Naive thymus-derived CD4-positive, alpha-beta T cell (primary cell): ENCODE results near the gene SIRT7. TPM values are rescaled to one million over a fixed set of nuclear protein-coding genes. Genes with fewer than 3 reads are reported as not detected.

Experiments
- ATAC-seq: fragments of 150-1000 bp; cut with Tn5 transposase; 2 replicates; pipeline ENCODE4 v1.10.0; 2021; ENCODE audit warnings: mild to moderate bottlenecking, moderate library complexity
- CTCF ChIA-PET: fragments of 350-600 bp; sonication (Branson Sonifier 250); formaldehyde crosslinking; loops from one replicate; lab custom pipeline; 2021; ENCODE audit warnings: antibody characterized with exemption; lab: Charles Lee
- POLR2A ChIA-PET: fragments of 350-600 bp; sonication (Branson Sonifier 250); formaldehyde crosslinking; loops from one replicate; lab custom pipeline; 2021; ENCODE audit warnings: antibody characterized with exemption, inconsistent platforms; lab: Charles Lee
- DNase-seq, 9 donors: peaks; one replicate each; pipeline versions ENCODE4 v3.0.0 to v3.0.0-alpha.2; 2020 to 2022; ENCODE audit warnings: mixed read lengths in 1 of 9
- H3K27ac ChIP-seq: one replicate; pipeline ENCODE4 v1.7.0; 2013; ENCODE audit warnings: mild to moderate bottlenecking, low read depth, low read length, moderate library complexity
- H3K27me3 ChIP-seq, 2 donors: one replicate each; pipeline ENCODE4 v1.7.0; 2013; ENCODE audit warnings: low read length in 2 of 2, mild to moderate bottlenecking in 2 of 2, moderate library complexity in 2 of 2; ENCODE audit not compliant: control insufficient read depth in 2 of 2, insufficient read depth in 2 of 2
- H3K36me3 ChIP-seq, 3 experiments: 1 replicate in 2 of 3; 2 replicates in 1 of 3; pipeline ENCODE4 v1.7.0; 2013; ENCODE audit warnings: low read length in 3 of 3, mild to moderate bottlenecking in 3 of 3, moderate library complexity in 1 of 3; ENCODE audit not compliant: insufficient read depth in 3 of 3, control insufficient read depth in 2 of 3
- H3K4me1 ChIP-seq, 2 donors: one replicate each; pipeline ENCODE4 v1.7.0; 2013; ENCODE audit warnings: low read length in 2 of 2, mild to moderate bottlenecking in 2 of 2, moderate library complexity in 1 of 2; ENCODE audit not compliant: control insufficient read depth in 2 of 2, insufficient read depth in 2 of 2
- H3K4me3 ChIP-seq: 2 replicates; pipeline ENCODE4 v1.7.0; 2013; ENCODE audit warnings: mild to moderate bottlenecking, low read length
- H3K9me3 ChIP-seq, 3 experiments: 1 replicate in 2 of 3; 2 replicates in 1 of 3; pipeline ENCODE4 v1.7.0; 2013; ENCODE audit warnings: low read length in 3 of 3; ENCODE audit not compliant: control insufficient read depth in 2 of 3
- H3K27ac Mint-ChIP-seq, 9 donors: one replicate each; pipeline ENCODE4 v1.8.0; 2020 to 2022; ENCODE audit warnings: mixed read lengths in 9 of 9, mild to moderate bottlenecking in 8 of 9, moderate library complexity in 5 of 9, inconsistent platforms in 2 of 9
- H3K27me3 Mint-ChIP-seq, 5 donors: one replicate each; pipeline ENCODE4 v1.8.0; 2021 to 2022; ENCODE audit warnings: mixed read lengths in 5 of 5, mild to moderate bottlenecking in 1 of 5
- H3K36me3 Mint-ChIP-seq, 5 donors: one replicate each; pipeline ENCODE4 v1.8.0; 2020 to 2022; ENCODE audit warnings: mixed read lengths in 5 of 5, mild to moderate bottlenecking in 3 of 5, inconsistent platforms in 1 of 5
- H3K4me1 Mint-ChIP-seq, 7 donors: one replicate each; pipeline ENCODE4 v1.8.0; 2020 to 2022; ENCODE audit warnings: mixed read lengths in 7 of 7, mild to moderate bottlenecking in 3 of 7, inconsistent platforms in 1 of 7
- H3K4me3 Mint-ChIP-seq, 10 donors: one replicate each; pipeline ENCODE4 v1.8.0; 2020 to 2022; ENCODE audit warnings: mild to moderate bottlenecking in 10 of 10, mixed read lengths in 10 of 10, moderate library complexity in 6 of 10, inconsistent platforms in 2 of 10
- H3K9me3 Mint-ChIP-seq, 11 donors: one replicate each; pipeline ENCODE4 v1.8.0; 2020 to 2022; ENCODE audit warnings: mixed read lengths in 11 of 11, mild to moderate bottlenecking in 4 of 11, inconsistent platforms in 1 of 11, moderate library complexity in 1 of 11
- intact Hi-C, 2 donors: fragments of 100-400 bp; cut with micrococcal nuclease; formaldehyde crosslinking; loops; one replicate each; pipeline ENCODE4 v1.15.1; 2023
- polyA plus RNA-seq, 2 donors: library from polyadenylated mRNA; unstranded; fragments of 300-500 nt; fragmentation: Illumina TruSeq; gene quantifications; one replicate each; pipeline ENCODE4 v1.2.3, GENCODE V29; 2021
- total RNA-seq, 6 experiments: library from RNA in 5 of 6; stranded (reverse) in 5 of 6; gene quantifications; 1 replicate in 5 of 6; 2 replicates in 1 of 6; pipeline ENCODE4 v1.2.3 and lab custom pipeline; 2021 to 2026

Gene SIRT7
- total and polyA plus RNA-seq, 7 experiments from 2014 or later, result 21.6 to 81.4 (median 56.8) TPM

DNA sequence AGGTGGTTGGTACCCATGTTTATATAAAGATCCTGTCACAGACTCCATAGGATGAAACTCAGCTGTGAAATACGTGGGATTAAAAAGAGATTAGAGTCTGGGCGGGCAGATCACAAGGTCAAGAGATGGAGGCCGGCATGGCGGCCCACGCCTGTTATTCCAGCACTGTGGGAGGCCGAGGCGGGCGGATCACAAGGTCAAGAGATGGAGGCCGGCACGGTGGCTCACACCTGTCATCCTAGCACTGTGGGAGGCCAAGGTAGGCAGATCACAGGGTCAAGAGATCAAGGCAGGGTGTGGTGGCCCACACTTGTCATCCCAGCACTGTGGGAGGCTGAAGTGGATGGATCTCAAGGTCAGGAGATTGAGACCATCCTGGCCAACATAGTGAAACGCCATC, 22.6 kb downstream of the SIRT7 start:
- Mint-ChIP-seq H3K4me3 (no peak overlapping the region), H3K4me1 (peaks cover 0 to 12% (median 7%) of the 10 kb centered on the region in 7 donors)
- POLR2A ChIA-PET, result interaction anchor here (1.2 kb wide), 1 partner anchor 29 kb away, joined by 3 read pairs; no protein-coding TSS in a partner anchor

DNA sequence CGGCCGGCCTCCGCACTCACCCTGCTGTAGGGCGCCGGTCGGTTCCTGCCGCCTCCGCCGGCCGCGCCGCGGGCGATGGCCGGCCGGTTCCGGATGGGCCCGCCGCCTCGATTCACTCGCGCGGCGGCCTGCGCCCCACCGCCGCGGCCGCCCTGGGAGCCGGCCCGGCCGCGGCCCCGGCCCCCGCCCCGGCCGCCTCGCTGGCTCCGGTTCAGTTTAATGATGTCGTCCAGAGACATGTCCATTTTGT, 26.7 kb downstream of the SIRT7 start:
- Mint-ChIP-seq H3K4me3 (peak overlapping the region; percentile 87 to 98 (median 94)), H3K36me3 (peaks cover 9 to 26% (median 14%) of the 10 kb centered on the region in 5 donors), H3K27ac (peak overlapping the region; percentile 84 to 99 (median 97)), H3K4me1 (peaks cover 0 to 32% (median 18%) of the 10 kb centered on the region in 7 donors), H3K9me3 (peaks cover 0 to 1% (median 0%) of the 10 kb centered on the region in 11 donors), H3K27me3 (no peaks in the 10 kb centered on the region)
- CTCF ChIA-PET, result no interaction called here
- intact Hi-C loops, result loop anchor here (1.0 to 5.0 kb wide), 8 partner anchors 20 to 131 kb away; partner anchors contain the start of genes ARHGDIA (in 2 of the 2), PCYT2 (in 2 of the 2), CENPX (in 1 of the 2) and MAFG (in 1 of the 2)
- Histone ChIP-seq H3K36me3 (peaks cover 11 to 51% (median 24%) of the 10 kb centered on the region in 3 experiments), H3K4me1 (peaks cover 16 to 20% of the 10 kb centered on the region in 2 donors), H3K27ac (peak overlapping the region; percentile 82), H3K9me3 (no peaks in the 10 kb centered on the region), H3K4me3 (peak overlapping the region; percentile 79), H3K27me3 (no peaks in the 10 kb centered on the region)
- POLR2A ChIA-PET, result interaction anchor here (0.7 to 5.2 kb wide), 8 partner anchors 13 to 367 kb away, joined by 3 to 26 read pairs (median 4); partner anchors contain the start of genes ARL16, HGS and SIRT7
- ATAC-seq (peak; percentile 11), DNase-seq (peak in 1 of 9 donors; percentile 38)

More for the DNA sequence above, 22.6 kb downstream of the SIRT7 start:
- no peak overlapping the region for H3K27ac Mint-ChIP-seq
- intact Hi-C loops, result no loop called here
- H3K4me3 ChIP-seq, result no peak overlapping the region
- H3K27me3 ChIP-seq, result no peaks in the 10 kb centered on the region
- H3K27me3 Mint-ChIP-seq, result peaks cover 0 to 7% (median 0%) of the 10 kb centered on the region in 5 donors
- DNase-seq (no peak), ATAC-seq (no peak)
- H3K36me3 ChIP-seq, result peaks cover 0 to 47% (median 14%) of the 10 kb centered on the region in 3 experiments
- no peaks in the 10 kb centered on the region for H3K9me3 Mint-ChIP-seq
- H3K36me3 Mint-ChIP-seq, result peaks cover 5 to 26% (median 14%) of the 10 kb centered on the region in 5 donors
- H3K9me3 ChIP-seq, result no peaks in the 10 kb centered on the region
- peaks cover 9 to 12% of the 10 kb centered on the region in 2 donors for H3K4me1 ChIP-seq
- CTCF ChIA-PET, result no interaction called here
- no peak overlapping the region for H3K27ac ChIP-seq

DNA sequence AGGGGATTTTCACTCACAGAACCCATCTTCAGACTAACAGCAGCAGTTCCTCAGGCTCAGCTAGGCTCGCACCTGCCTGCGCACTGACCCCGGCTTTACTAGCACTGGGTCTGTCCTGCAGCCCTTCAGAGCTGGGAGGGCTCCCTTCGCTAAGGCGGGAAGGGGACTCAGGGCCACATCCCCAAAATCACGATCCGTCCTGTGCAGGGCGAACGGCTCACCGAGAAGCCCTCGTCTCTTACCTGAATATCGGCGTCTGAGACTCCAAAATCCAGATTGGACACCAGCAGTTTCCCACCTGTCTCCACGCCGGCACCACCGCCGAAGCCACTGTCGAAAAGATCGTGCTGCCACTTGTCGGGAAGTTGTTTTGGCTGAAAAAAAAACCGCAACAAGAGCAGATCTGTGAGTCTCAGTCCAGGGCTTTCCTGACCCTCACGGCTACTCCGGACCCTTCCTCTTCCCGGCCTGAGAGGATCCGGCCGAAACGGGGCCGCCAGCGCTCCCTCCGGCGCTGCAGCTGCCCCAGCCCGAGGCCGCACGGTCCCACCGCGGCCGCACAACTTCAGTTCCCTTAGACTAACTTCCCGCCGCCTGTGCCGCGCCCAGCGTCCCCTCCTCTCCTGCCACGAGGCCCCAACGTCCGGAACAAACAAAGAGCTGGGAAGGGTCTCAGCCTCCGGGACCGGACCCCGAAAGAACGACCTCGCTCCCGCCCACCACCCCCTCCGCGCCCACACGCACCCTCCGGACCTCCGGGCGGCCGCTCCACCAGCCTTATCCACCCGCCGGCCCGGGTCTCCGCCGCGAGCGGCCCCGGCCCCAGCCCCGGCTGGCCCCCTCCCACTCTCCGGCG, 27.3 kb downstream of the SIRT7 start:
- peaks cover 0 to 32% (median 19%) of the 10 kb centered on the region in 7 donors for H3K4me1 Mint-ChIP-seq
- ATAC-seq (no peak), DNase-seq (peak in 1 of 9 donors; percentile 47)
- CTCF ChIA-PET, result no interaction called here
- POLR2A ChIA-PET, result interaction anchor here (0.6 to 5.2 kb wide), 8 partner anchors 13 to 368 kb away, joined by 3 to 26 read pairs (median 3); partner anchors contain the start of genes ARL16, HGS and SIRT7
- no peaks in the 10 kb centered on the region for H3K27me3 Mint-ChIP-seq
- peak overlapping the region; percentile 78 to 96 (median 87) for H3K4me3 Mint-ChIP-seq
- intact Hi-C loops, result loop anchor here (1.0 to 5.0 kb wide), 8 partner anchors 19 to 132 kb away; partner anchors contain the start of genes ARHGDIA (in 2 of the 2), PCYT2 (in 2 of the 2), CENPX (in 1 of the 2) and MAFG (in 1 of the 2)
- peaks cover 9 to 26% (median 14%) of the 10 kb centered on the region in 5 donors for H3K36me3 Mint-ChIP-seq
- H3K4me1 ChIP-seq, result peaks cover 16 to 20% of the 10 kb centered on the region in 2 donors
- no peaks in the 10 kb centered on the region for H3K9me3 ChIP-seq
- no peaks in the 10 kb centered on the region for H3K27me3 ChIP-seq
- H3K9me3 Mint-ChIP-seq, result peaks cover 0 to 1% (median 0%) of the 10 kb centered on the region in 11 donors
- H3K27ac Mint-ChIP-seq, result peak overlapping the region; percentile 84 to 97 (median 95)
- peak overlapping the region; percentile 82 for H3K27ac ChIP-seq
- peak overlapping the region; percentile 79 for H3K4me3 ChIP-seq
- peaks cover 14 to 55% (median 24%) of the 10 kb centered on the region in 3 experiments for H3K36me3 ChIP-seq

DNA sequence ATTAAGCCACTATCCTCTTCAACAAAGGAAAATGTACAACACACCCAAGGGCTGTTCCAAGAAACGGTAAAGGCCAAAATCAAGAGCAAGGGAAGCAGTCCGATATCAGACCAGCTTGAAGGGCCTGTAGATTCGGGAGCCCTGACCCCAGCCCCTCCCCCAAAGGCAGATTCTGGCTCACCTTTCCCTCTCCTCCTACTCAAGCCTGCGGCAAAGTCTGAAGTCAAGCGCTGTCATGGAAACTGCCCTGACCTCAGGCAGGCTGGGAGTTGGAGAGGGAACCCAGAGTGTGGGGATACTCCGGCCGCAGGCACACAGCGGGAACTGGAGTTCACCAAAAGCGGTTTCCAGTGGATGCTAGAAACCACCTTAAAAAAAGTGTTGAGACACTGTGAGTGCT, 28.4 kb downstream of the SIRT7 start:
- Histone ChIP-seq H3K27me3 (no peaks in the 10 kb centered on the region), H3K4me1 (peaks cover 16 to 20% of the 10 kb centered on the region in 2 donors), H3K9me3 (no peaks in the 10 kb centered on the region), H3K27ac (peak overlapping the region; percentile 10), H3K36me3 (peaks cover 14 to 59% (median 20%) of the 10 kb centered on the region in 3 experiments), H3K4me3 (no peak overlapping the region)
- DNase-seq (no peak), ATAC-seq (no peak)
- Mint-ChIP-seq H3K27ac (peak overlapping the region in 8 of 9 donors; percentile 43 to 92 (median 76)), H3K36me3 (peaks cover 9 to 28% (median 10%) of the 10 kb centered on the region in 5 donors), H3K4me3 (peak overlapping the region; percentile 45 to 96 (median 84)), H3K4me1 (peaks cover 0 to 32% (median 24%) of the 10 kb centered on the region in 7 donors), H3K27me3 (no peaks in the 10 kb centered on the region), H3K9me3 (peaks cover 0 to 1% (median 0%) of the 10 kb centered on the region in 11 donors)
- ChIA-PET POLR2A (interaction anchor here (1.0 to 5.2 kb wide), 2 partner anchors 17 to 23 kb away, joined by 5 to 26 read pairs; no protein-coding TSS in a partner anchor), CTCF (no interaction called here)
- intact Hi-C loops, result loop anchor here (2.0 to 5.0 kb wide), 3 partner anchors 29 to 57 kb away; partner anchors contain the start of genes MAFG (in 1 of the 2), MCRIP1 (in 1 of the 2) and SIRT7 (in 1 of the 2)

DNA sequence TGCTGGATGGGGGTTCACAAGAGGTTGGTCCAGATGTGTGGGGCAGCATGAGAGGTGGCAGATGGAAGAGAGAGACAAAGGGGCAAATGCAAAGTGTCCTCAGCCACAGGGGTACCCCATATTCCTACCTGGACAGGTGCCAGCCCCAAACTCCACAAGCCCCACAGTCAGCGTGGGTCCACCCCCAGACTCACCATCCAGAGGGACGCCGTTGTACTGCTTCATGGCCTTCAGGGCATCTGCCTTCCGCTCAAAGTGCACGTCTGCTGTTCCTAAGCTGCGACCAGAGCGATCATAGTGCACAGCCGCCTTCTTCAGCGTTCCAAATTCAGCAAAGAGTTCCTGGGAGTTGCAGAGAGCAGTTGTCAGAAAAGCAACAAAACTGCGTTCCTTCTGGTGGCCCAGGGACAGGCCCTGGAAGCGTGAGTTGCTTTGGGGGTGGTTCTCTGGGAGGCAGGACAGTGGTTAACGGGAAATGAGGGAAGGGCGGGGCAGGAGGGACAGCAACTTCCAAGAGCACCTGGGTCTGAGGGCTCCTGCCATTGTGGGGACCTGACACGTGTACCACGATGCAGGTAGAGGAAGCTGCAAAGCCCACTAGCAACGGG, 28.9 kb downstream of the SIRT7 start:
- Histone ChIP-seq H3K4me3 (no peak overlapping the region), H3K27me3 (no peaks in the 10 kb centered on the region), H3K27ac (peak overlapping the region; percentile 10), H3K9me3 (no peaks in the 10 kb centered on the region), H3K36me3 (peaks cover 14 to 61% (median 20%) of the 10 kb centered on the region in 3 experiments), H3K4me1 (peaks cover 16 to 20% of the 10 kb centered on the region in 2 donors)
- peaks cover 0 to 32% (median 24%) of the 10 kb centered on the region in 7 donors for H3K4me1 Mint-ChIP-seq
- ChIA-PET POLR2A (interaction anchor here (0.8 to 5.2 kb wide), 3 partner anchors 16 to 186 kb away, joined by 3 to 26 read pairs (median 5); no protein-coding TSS in a partner anchor), CTCF (no interaction called here)
- peaks cover 0 to 1% (median 0%) of the 10 kb centered on the region in 11 donors for H3K9me3 Mint-ChIP-seq
- peak overlapping the region in 7 of 9 donors; percentile 41 to 92 (median 75) for H3K27ac Mint-ChIP-seq
- no peak for ATAC-seq
- H3K36me3 Mint-ChIP-seq, result peaks cover 9 to 28% (median 10%) of the 10 kb centered on the region in 5 donors
- no peak for DNase-seq
- no peaks in the 10 kb centered on the region for H3K27me3 Mint-ChIP-seq
- intact Hi-C loops, result no loop called here
- H3K4me3 Mint-ChIP-seq, result peak overlapping the region; percentile 45 to 96 (median 68)
